ENCODE measurements around the gene FSTL1.

Gene FSTL1

DNA sequence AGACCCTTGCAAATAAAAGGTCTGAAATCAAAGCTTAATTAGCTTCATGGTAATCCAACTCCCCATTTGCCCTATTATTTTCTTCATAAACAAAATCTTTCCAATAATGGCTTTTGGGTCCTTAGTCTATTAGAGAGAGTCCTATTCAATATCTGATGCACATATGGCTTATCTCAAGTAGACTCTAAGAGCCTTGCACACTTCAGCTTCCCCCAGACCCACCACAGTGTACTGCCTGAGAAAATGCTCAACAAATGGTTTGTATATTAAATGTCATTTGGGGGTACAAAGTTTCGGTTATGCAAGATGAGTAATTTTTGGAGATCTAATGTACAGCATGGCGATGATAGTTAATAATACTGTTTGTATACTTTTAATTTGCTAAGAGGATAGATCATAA is 28.9 kb downstream of the FSTL1 start:
- peaks cover 15% of the 10 kb centered on the region for H3K4me1 ChIP-seq (ENCODE audit: control insufficient read depth, insufficient read depth, low read length)
- no peak overlapping the region for H3K4me3 ChIP-seq (ENCODE audit: low read depth, low read length)
- no peaks in the 10 kb centered on the region for H3K36me3 ChIP-seq (ENCODE audit: control insufficient read depth, insufficient read depth, low read length)
- H3K9ac ChIP-seq (ENCODE audit: low read depth, low read length) = no peak overlapping the region
- no peaks in the 10 kb centered on the region for H3K9me3 ChIP-seq (ENCODE audit: control insufficient read depth, insufficient read depth, low read length)
- no peaks in the 10 kb centered on the region for H3K27me3 ChIP-seq (ENCODE audit: control insufficient read depth, insufficient read depth, low read length)

- Histone ChIP-seq H3K4me3 (ENCODE audit: low read depth, low read length) (no peak overlapping the region), H3K27me3 (ENCODE audit: control insufficient read depth, insufficient read depth, low read length) (no peaks in the 10 kb centered on the region), H3K4me1 (ENCODE audit: control insufficient read depth, insufficient read depth, low read length) (peaks cover 15% of the 10 kb centered on the region), H3K36me3 (ENCODE audit: control insufficient read depth, insufficient read depth, low read length) (no peaks in the 10 kb centered on the region), H3K9ac (ENCODE audit: low read depth, low read length) (no peak overlapping the region), H3K9me3 (ENCODE audit: control insufficient read depth, insufficient read depth, low read length) (no peaks in the 10 kb centered on the region)
Measured at GRCh38 chr3:120420928-120421551, 29.8 kb downstream of the FSTL1 start.

- Histone ChIP-seq H3K4me1 (ENCODE audit: control insufficient read depth, insufficient read depth, low read length) (peaks cover 15% of the 10 kb centered on the region), H3K9me3 (ENCODE audit: control insufficient read depth, insufficient read depth, low read length) (no peaks in the 10 kb centered on the region), H3K9ac (ENCODE audit: low read depth, low read length) (no peak overlapping the region), H3K4me3 (ENCODE audit: low read depth, low read length) (no peak overlapping the region), H3K27me3 (ENCODE audit: control insufficient read depth, insufficient read depth, low read length) (no peaks in the 10 kb centered on the region), H3K36me3 (ENCODE audit: control insufficient read depth, insufficient read depth, low read length) (no peaks in the 10 kb centered on the region)
Measured at GRCh38 chr3:120420360-120420759, 30.4 kb downstream of the FSTL1 start.

DNA sequence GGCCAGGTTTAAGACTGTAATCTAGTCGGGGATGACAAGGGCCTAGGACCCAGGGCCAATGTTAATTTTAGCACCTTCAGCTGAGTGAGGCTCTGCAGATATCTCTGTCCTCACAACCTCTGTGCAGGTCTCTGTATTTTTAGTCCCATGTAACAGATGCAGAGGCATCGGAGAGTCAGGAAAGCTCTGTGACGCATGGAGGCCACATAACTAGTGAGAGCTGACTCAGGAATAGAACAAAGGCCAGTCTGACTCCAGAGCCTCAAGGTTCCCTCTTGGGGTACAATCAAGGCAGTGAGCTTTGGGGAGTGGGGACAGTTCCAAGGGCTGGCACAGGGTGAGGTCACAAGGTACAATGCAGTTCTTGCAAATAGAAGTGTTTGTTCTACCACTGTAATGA is 31.0 kb downstream of the FSTL1 start:
- no peak overlapping the region for H3K4me3 ChIP-seq (ENCODE audit: low read depth, low read length)
- no peak overlapping the region for H3K9ac ChIP-seq (ENCODE audit: low read depth, low read length)
- peaks cover 15% of the 10 kb centered on the region for H3K4me1 ChIP-seq (ENCODE audit: control insufficient read depth, insufficient read depth, low read length)
- H3K9me3 ChIP-seq (ENCODE audit: control insufficient read depth, insufficient read depth, low read length) = no peaks in the 10 kb centered on the region
- H3K27me3 ChIP-seq (ENCODE audit: control insufficient read depth, insufficient read depth, low read length) = no peaks in the 10 kb centered on the region
- H3K36me3 ChIP-seq (ENCODE audit: control insufficient read depth, insufficient read depth, low read length) = no peaks in the 10 kb centered on the region

DNA sequence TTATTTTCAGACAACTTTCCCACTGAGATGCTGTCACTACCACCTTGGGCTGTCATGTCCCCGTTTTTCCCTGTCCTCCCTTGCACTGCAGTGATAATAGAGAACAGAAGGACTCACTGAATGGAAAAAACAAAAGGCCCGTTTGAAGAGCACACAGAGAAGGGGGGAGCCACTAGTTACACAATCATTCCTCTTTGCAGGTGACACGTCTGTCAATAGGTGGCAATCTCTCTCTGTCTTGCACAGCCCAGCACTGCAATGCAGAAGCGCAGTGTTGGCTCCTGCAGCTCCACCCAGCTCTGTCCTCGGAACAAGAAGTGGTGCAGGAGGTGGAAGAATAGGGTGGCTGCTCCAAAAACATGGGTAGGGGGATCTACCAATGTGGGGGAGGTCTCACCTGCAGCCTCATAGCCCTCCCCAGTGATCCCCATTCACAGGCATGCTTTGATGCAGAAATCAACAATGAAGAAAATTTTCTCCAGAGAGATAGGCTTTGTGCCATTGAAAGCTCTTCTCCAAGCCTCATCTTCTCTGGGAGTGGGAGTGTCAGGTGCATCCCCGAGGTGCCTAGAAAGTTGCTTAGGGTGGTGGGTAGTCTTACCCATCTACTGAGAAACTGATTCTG is 31.8 kb downstream of the FSTL1 start:
- H3K36me3 ChIP-seq (ENCODE audit: control insufficient read depth, insufficient read depth, low read length) = no peaks in the 10 kb centered on the region
- H3K4me1 ChIP-seq (ENCODE audit: control insufficient read depth, insufficient read depth, low read length) = peaks cover 15% of the 10 kb centered on the region
- H3K4me3 ChIP-seq (ENCODE audit: low read depth, low read length) = no peak overlapping the region
- no peaks in the 10 kb centered on the region for H3K27me3 ChIP-seq (ENCODE audit: control insufficient read depth, insufficient read depth, low read length)
- H3K9ac ChIP-seq (ENCODE audit: low read depth, low read length) = no peak overlapping the region
- no peaks in the 10 kb centered on the region for H3K9me3 ChIP-seq (ENCODE audit: control insufficient read depth, insufficient read depth, low read length)

- no peaks in the 10 kb centered on the region for H3K36me3 ChIP-seq (ENCODE audit: control insufficient read depth, insufficient read depth, low read length)
- no peaks in the 10 kb centered on the region for H3K9me3 ChIP-seq (ENCODE audit: control insufficient read depth, insufficient read depth, low read length)
- no peak overlapping the region for H3K9ac ChIP-seq (ENCODE audit: low read depth, low read length)
- no peaks in the 10 kb centered on the region for H3K27me3 ChIP-seq (ENCODE audit: control insufficient read depth, insufficient read depth, low read length)
- no peak overlapping the region for H3K4me3 ChIP-seq (ENCODE audit: low read depth, low read length)
- H3K4me1 ChIP-seq (ENCODE audit: control insufficient read depth, insufficient read depth, low read length) = peaks cover 15% of the 10 kb centered on the region
Measured at GRCh38 chr3:120418446-120418845, 32.3 kb downstream of the FSTL1 start.

GRCh38 chr3:120417272-120417911 is 33.4 kb downstream of the FSTL1 start:
- peak overlapping the region; percentile 20 for H3K4me3 ChIP-seq (ENCODE audit: low read depth, low read length)
- no peaks in the 10 kb centered on the region for H3K27me3 ChIP-seq (ENCODE audit: control insufficient read depth, insufficient read depth, low read length)
- peak overlapping the region; percentile 48 for H3K9ac ChIP-seq (ENCODE audit: low read depth, low read length)
- no peaks in the 10 kb centered on the region for H3K9me3 ChIP-seq (ENCODE audit: control insufficient read depth, insufficient read depth, low read length)
- peaks cover 15% of the 10 kb centered on the region for H3K4me1 ChIP-seq (ENCODE audit: control insufficient read depth, insufficient read depth, low read length)
- H3K36me3 ChIP-seq (ENCODE audit: control insufficient read depth, insufficient read depth, low read length) = peaks cover 3% of the 10 kb centered on the region

DNA sequence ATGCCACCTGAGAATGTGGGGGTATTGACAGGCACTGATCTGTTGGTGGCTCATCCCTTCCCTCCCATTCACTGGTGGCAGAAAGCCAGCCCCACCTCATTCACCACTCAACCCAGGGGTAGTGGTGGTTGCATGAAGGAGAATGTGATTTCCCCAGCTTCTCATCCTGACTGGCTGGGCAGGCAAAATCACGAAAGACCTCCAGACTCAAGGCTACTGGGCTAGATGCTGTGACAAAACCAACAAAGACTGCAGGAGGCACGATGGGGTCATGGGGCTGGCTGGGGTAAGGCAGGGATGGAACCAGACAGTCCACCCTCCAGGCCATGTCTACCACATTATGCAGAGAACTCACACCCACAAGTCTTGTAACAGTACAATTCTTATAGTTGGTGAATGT is 33.9 kb downstream of the FSTL1 start:
- H3K9ac ChIP-seq (ENCODE audit: low read depth, low read length) = no peak overlapping the region

GRCh38 chr3:120415756-120416155 is 35.0 kb downstream of the FSTL1 start:
- no peak overlapping the region for H3K4me3 ChIP-seq (ENCODE audit: low read depth, low read length)
- no peak overlapping the region for H3K9ac ChIP-seq (ENCODE audit: low read depth, low read length)
- peaks cover 15% of the 10 kb centered on the region for H3K4me1 ChIP-seq (ENCODE audit: control insufficient read depth, insufficient read depth, low read length)
- no peaks in the 10 kb centered on the region for H3K27me3 ChIP-seq (ENCODE audit: control insufficient read depth, insufficient read depth, low read length)
- H3K36me3 ChIP-seq (ENCODE audit: control insufficient read depth, insufficient read depth, low read length) = peaks cover 16% of the 10 kb centered on the region
- no peaks in the 10 kb centered on the region for H3K9me3 ChIP-seq (ENCODE audit: control insufficient read depth, insufficient read depth, low read length)

More for the DNA sequence above, 33.9 kb downstream of the FSTL1 start:
- no peak overlapping the region for H3K4me3 ChIP-seq (ENCODE audit: low read depth, low read length)
- no peaks in the 10 kb centered on the region for H3K9me3 ChIP-seq (ENCODE audit: control insufficient read depth, insufficient read depth, low read length)
- H3K4me1 ChIP-seq (ENCODE audit: control insufficient read depth, insufficient read depth, low read length) = peaks cover 15% of the 10 kb centered on the region
- H3K36me3 ChIP-seq (ENCODE audit: control insufficient read depth, insufficient read depth, low read length) = peaks cover 6% of the 10 kb centered on the region
- H3K27me3 ChIP-seq (ENCODE audit: control insufficient read depth, insufficient read depth, low read length) = no peaks in the 10 kb centered on the region

DNA sequence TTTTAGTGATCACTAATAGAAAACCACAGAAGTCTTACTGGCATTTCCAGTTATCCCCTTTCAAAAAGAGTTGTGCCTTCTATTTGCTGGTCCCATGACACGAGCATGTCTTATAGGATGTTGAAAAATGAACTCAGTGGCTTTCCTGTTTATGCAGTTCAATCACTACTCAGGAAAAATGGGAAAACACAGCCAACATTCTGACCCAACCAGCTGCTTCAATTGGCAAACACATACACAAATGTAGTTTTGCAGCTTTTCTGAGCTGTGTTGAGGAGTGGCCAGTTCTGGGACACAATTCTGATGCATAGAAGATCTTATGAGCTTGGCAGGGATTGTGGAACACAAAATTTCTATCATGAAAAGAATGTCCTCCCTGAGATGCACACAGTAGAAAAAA is 40.3 kb downstream of the FSTL1 start:
- Histone ChIP-seq H3K9me3 (ENCODE audit: control insufficient read depth, insufficient read depth, low read length) (no peaks in the 10 kb centered on the region), H3K27me3 (ENCODE audit: control insufficient read depth, insufficient read depth, low read length) (no peaks in the 10 kb centered on the region), H3K9ac (ENCODE audit: low read depth, low read length) (no peak overlapping the region), H3K4me3 (ENCODE audit: low read depth, low read length) (no peak overlapping the region), H3K36me3 (ENCODE audit: control insufficient read depth, insufficient read depth, low read length) (peaks cover 59% of the 10 kb centered on the region), H3K4me1 (ENCODE audit: control insufficient read depth, insufficient read depth, low read length) (no peaks in the 10 kb centered on the region)

GRCh38 chr3:120410116-120410515 is 40.7 kb downstream of the FSTL1 start:
- H3K36me3 ChIP-seq (ENCODE audit: control insufficient read depth, insufficient read depth, low read length) = peaks cover 63% of the 10 kb centered on the region
- no peaks in the 10 kb centered on the region for H3K4me1 ChIP-seq (ENCODE audit: control insufficient read depth, insufficient read depth, low read length)
- no peaks in the 10 kb centered on the region for H3K9me3 ChIP-seq (ENCODE audit: control insufficient read depth, insufficient read depth, low read length)
- no peaks in the 10 kb centered on the region for H3K27me3 ChIP-seq (ENCODE audit: control insufficient read depth, insufficient read depth, low read length)
- no peak overlapping the region for H3K4me3 ChIP-seq (ENCODE audit: low read depth, low read length)
- no peak overlapping the region for H3K9ac ChIP-seq (ENCODE audit: low read depth, low read length)

All from iPS-15b (cell line).